HEK293T (cell line): ENCODE results near the gene SIRPA.

Experiments
- CTCF ChIA-PET: fragments of 350-600 bp; formaldehyde crosslinking; extraction: SDS; loops from one replicate; lab custom pipeline; 2021; ENCODE audit warnings: antibody characterized with exemption, inconsistent platforms; lab: Yijun Ruan, JAX
- POLR2A ChIA-PET: fragments of 350-600 bp; formaldehyde crosslinking; extraction: SDS; loops from one replicate; lab custom pipeline; 2020; ENCODE audit warnings: antibody characterized with exemption, inconsistent platforms; lab: Yijun Ruan, JAX
- DNase-seq: peaks from one replicate; pipeline ENCODE4 v3.0.0; 2012; ENCODE audit warnings: mixed read lengths; ENCODE audit errors: extremely low spot score
- ARNT ChIP-seq: fragments of 450-650 bp; IDR thresholded peaks from 2 replicates; pipeline ENCODE4 v1.6.1; 2017; ENCODE audit warnings: mild to moderate bottlenecking
- BHLHE40 ChIP-seq: fragments of 450-650 bp; IDR thresholded peaks from 2 replicates; pipeline ENCODE4 v1.6.1; 2016; ENCODE audit warnings: mild to moderate bottlenecking, moderate library complexity, borderline replicate concordance
- CTBP1 ChIP-seq: fragments of 450-650 bp; IDR thresholded peaks from 2 replicates; pipeline ENCODE4 v1.6.1; 2016; ENCODE audit warnings: borderline replicate concordance
- ELF4 ChIP-seq: fragments of 450-650 bp; IDR thresholded peaks from 2 replicates; pipeline ENCODE4 v1.6.1; 2017; ENCODE audit warnings: antibody characterized with exemption
- FOXA1 ChIP-seq: fragments of 450-650 bp; IDR thresholded peaks from 2 replicates; pipeline ENCODE4 v1.6.1; 2016; ENCODE audit warnings: mild to moderate bottlenecking
- FOXK2 ChIP-seq: fragments of 450-650 bp; IDR thresholded peaks from 2 replicates; pipeline ENCODE4 v1.6.1; 2016; ENCODE audit warnings: mild to moderate bottlenecking
- FOXM1 ChIP-seq: fragments of 450-650 bp; IDR thresholded peaks from 2 replicates; pipeline ENCODE4 v1.6.1; 2017; ENCODE audit warnings: mild to moderate bottlenecking, borderline replicate concordance
- HDGF ChIP-seq: fragments of 450-650 bp; IDR thresholded peaks from 2 replicates; pipeline ENCODE4 v1.6.1; 2017; ENCODE audit warnings: antibody characterized with exemption, borderline replicate concordance
- L3MBTL2 ChIP-seq: fragments of 450-650 bp; conservative IDR thresholded peaks from 2 replicates; pipeline ENCODE4 v1.6.1; 2016; ENCODE audit warnings: mild to moderate bottlenecking
- LEF1 ChIP-seq: fragments of 450-650 bp; IDR thresholded peaks from 2 replicates; pipeline ENCODE4 v1.6.1; 2017; ENCODE audit warnings: mild to moderate bottlenecking, borderline replicate concordance
- NFRKB ChIP-seq: fragments of 450-650 bp; IDR thresholded peaks from 2 replicates; pipeline ENCODE4 v1.6.1; 2016; ENCODE audit warnings: mild to moderate bottlenecking, moderate library complexity
- SP1 ChIP-seq: fragments of 450-650 bp; IDR thresholded peaks from 2 replicates; pipeline ENCODE4 v1.6.1; 2017
- SUZ12 ChIP-seq: fragments of 450-650 bp; IDR thresholded peaks from 2 replicates; pipeline ENCODE4 v1.6.1; 2016; ENCODE audit warnings: mild to moderate bottlenecking
- TARDBP ChIP-seq: fragments of 450-650 bp; IDR thresholded peaks from 2 replicates; pipeline ENCODE4 v1.6.1; 2016
- ZNF384 ChIP-seq: fragments of 450-650 bp; IDR thresholded peaks from 2 replicates; pipeline ENCODE4 v1.6.1; 2016
- TF ChIP-seq, protein P1 (sequence below): fragments of 450-650 bp; IDR thresholded peaks from 2 replicates; pipeline ENCODE4 v1.6.1; 2016

SIRPA gene

GRCh38 chr20:1975291-1975690, 80.1 kb downstream of the SIRPA start:
- no peak for DNase-seq
- ChIA-PET POLR2A (no interaction called here), CTCF (no interaction called here)
- TF ChIP-seq ZNF384 = no peak
- no peak for TF ChIP-seq FOXK2
- TF ChIP-seq BHLHE40 = no peak
- no peak for TF ChIP-seq ARNT
- TF ChIP-seq L3MBTL2 = no peak
- no peak for TF ChIP-seq SP1
- TF ChIP-seq SUZ12 = no peak
- no peak for TF ChIP-seq CTBP1
- TF ChIP-seq, protein P1, sequence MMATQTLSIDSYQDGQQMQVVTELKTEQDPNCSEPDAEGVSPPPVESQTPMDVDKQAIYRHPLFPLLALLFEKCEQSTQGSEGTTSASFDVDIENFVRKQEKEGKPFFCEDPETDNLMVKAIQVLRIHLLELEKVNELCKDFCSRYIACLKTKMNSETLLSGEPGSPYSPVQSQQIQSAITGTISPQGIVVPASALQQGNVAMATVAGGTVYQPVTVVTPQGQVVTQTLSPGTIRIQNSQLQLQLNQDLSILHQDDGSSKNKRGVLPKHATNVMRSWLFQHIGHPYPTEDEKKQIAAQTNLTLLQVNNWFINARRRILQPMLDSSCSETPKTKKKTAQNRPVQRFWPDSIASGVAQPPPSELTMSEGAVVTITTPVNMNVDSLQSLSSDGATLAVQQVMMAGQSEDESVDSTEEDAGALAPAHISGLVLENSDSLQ = no peak
- no peak for TF ChIP-seq TARDBP
- no peak for TF ChIP-seq FOXA1

DNA sequence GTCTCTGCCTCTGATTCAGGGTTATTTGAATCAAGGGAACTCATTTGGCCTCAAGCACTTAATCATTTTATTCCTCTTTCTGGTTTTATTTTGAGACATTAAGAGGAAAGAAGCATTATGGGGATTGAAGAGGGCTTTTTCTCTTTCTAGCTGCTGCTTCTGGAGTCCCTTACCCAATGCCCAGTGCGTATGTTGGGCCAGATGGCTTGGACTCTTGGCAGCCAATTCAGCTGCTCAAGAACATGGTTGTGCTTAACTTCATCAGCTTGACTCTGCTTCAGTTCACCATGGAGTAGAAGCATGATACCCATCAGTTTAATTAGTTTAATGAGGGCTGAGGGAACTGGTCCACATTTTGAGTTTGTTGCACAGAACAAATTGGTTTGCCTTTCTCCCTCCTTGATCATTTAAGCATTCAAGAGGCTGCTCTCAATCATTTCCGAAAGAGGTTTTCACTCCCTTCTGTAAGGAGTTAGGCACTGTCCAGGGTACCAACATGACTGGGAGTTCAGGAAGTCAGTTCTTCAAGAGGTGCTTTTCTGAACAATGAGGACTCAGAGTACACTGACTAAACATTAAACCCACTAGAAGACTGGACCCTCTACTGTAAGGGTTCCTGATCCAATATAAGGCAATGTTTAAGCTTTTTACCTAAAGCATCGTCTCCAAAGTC, 84.0 kb downstream of the SIRPA start:
- CTCF ChIA-PET = interaction anchor here (0.6 kb wide), 1 partner anchor 232 kb away, joined by 4 read pairs; no protein-coding TSS in a partner anchor
- DNase-seq = no peak
- POLR2A ChIA-PET = no interaction called here
- TF ChIP-seq SP1 = no peak
- TF ChIP-seq FOXK2 = no peak
- TF ChIP-seq LEF1 = no peak
- TF ChIP-seq SUZ12 = no peak
- TF ChIP-seq CTBP1 = no peak
- TF ChIP-seq FOXA1 = no peak
- TF ChIP-seq L3MBTL2 = no peak
- TF ChIP-seq BHLHE40 = no peak
- no peak for TF ChIP-seq FOXM1
- no peak for TF ChIP-seq ARNT
- TF ChIP-seq, protein P1 = no peak
- TF ChIP-seq TARDBP = no peak
- TF ChIP-seq ZNF384 = no peak
- TF ChIP-seq HDGF = no peak
- no peak for TF ChIP-seq NFRKB
- TF ChIP-seq ELF4 = no peak

GRCh38 chr20:1982686-1983085, 87.5 kb downstream of the SIRPA start:
- CTCF ChIA-PET = no interaction called here
- no peak for TF ChIP-seq SUZ12
- TF ChIP-seq CTBP1 = no peak
- TF ChIP-seq FOXA1 = no peak
- DNase-seq = no peak
- POLR2A ChIA-PET = no interaction called here

DNA sequence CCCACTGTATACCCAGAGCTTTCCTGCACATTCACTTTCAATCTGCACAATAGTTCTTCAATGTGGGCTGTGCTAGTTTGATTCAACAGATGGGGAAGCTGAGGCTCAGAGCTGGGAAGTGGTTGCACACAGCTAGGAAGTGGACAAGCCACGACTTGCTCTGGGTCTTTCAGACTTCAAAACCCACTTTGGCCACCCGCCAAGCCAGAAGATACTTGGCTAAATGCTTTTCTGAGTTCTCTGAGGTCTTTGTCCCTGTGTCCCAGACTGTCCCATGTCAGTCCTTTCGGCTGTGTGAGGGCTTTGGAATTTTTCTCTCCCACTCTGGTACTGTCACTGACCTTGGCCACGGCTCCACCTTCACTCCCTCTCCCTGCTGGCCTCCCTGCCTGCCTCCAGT, 88.1 kb downstream of the SIRPA start:
- POLR2A ChIA-PET = no interaction called here
- TF ChIP-seq LEF1 (no peak), FOXA1 (no peak), BHLHE40 (no peak), ARNT (no peak), FOXM1 (no peak), ELF4 (no peak)
- TF ChIP-seq, protein P1 = no peak
- DNase-seq = no peak
- CTCF ChIA-PET = no interaction called here

DNA sequence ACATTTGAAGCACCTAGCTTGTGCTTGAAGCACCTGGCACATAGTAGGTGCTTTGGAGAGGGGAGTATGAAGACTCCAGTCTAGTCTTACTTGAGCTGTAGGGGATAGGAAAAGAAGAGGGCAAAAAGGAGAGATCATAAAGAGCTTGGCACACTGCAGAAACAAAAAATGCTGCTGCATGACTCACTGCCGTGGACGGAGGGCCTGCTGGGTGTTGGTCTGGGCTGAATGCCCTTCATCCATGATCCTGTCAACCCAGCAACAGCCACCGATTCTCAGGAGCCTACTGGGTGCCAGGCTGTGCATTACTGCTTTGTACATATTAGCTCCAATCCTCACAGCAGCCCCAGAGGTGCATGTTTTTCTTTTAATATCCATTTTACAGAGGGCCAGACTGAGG, 92.6 kb downstream of the SIRPA start:
- ChIA-PET POLR2A (no interaction called here), CTCF (interaction anchor here (0.8 kb wide), 1 partner anchor 16 kb away, joined by 3 read pairs; no protein-coding TSS in a partner anchor)
- no peak for DNase-seq
- TF ChIP-seq FOXA1 (no peak), CTBP1 (no peak), SUZ12 (no peak), ELF4 (no peak), FOXM1 (no peak), LEF1 (no peak), ZNF384 (no peak), TARDBP (no peak), NFRKB (no peak), HDGF (no peak), SP1 (no peak), L3MBTL2 (no peak), FOXK2 (no peak), ARNT (no peak)
- TF ChIP-seq, protein P1 = no peak
